Mesenchymal stem cell (in vitro differentiated cells and primary cell): Measurements from ENCODE around the gene DPM2.

Experiments used
- DNase-seq: peaks from one replicate; pipeline ENCODE4 v3.0.0-alpha.2; 2013
- H2AFZ ChIP-seq: one replicate; pipeline ENCODE4 v1.6.1; 2013; ENCODE audit warnings: low read depth, mild to moderate bottlenecking, control low read depth, inconsistent platforms, low read length, moderate library complexity
- H2AK5ac ChIP-seq: 2 replicates; pipeline ENCODE4 v1.6.1; 2013; ENCODE audit warnings: low read length, moderate library complexity, mild to moderate bottlenecking, inconsistent platforms; ENCODE audit not compliant: severe bottlenecking
- H2BK120ac ChIP-seq: one replicate; pipeline ENCODE4 v1.6.1; 2013; ENCODE audit warnings: low read depth, mild to moderate bottlenecking, inconsistent platforms, low read length, moderate library complexity
- H2BK12ac ChIP-seq, 2 experiments: one replicate each; pipeline ENCODE4 v1.6.1; 2013; ENCODE audit warnings: inconsistent platforms in 2 of 2, low read length in 2 of 2, mild to moderate bottlenecking in 2 of 2, moderate library complexity in 2 of 2, control low read depth in 1 of 2
- H2BK15ac ChIP-seq: one replicate; pipeline ENCODE4 v1.6.1; 2013; ENCODE audit warnings: mild to moderate bottlenecking, low read depth, inconsistent platforms; ENCODE audit not compliant: poor library complexity, severe bottlenecking
- H2BK5ac ChIP-seq: 2 replicates; pipeline ENCODE4 v1.6.1; 2013; ENCODE audit warnings: low read depth, mild to moderate bottlenecking, low read length, control low read depth, inconsistent platforms; ENCODE audit not compliant: poor library complexity, severe bottlenecking
- H3K14ac ChIP-seq, 2 experiments: one replicate each; pipeline ENCODE4 v1.6.1; 2013; ENCODE audit warnings: inconsistent platforms in 2 of 2, low read length in 2 of 2, control low read depth in 1 of 2, mild to moderate bottlenecking in 1 of 2, moderate library complexity in 1 of 2
- H3K18ac ChIP-seq, 2 experiments: one replicate each; pipeline ENCODE4 v1.6.1; 2013; ENCODE audit warnings: inconsistent platforms in 2 of 2, low read length in 2 of 2, control low read depth in 1 of 2, low read depth in 1 of 2, mild to moderate bottlenecking in 1 of 2
- H3K23ac ChIP-seq, 2 experiments: one replicate each; pipeline ENCODE4 v1.6.1; 2013; ENCODE audit warnings: inconsistent platforms in 2 of 2, low read length in 2 of 2, mild to moderate bottlenecking in 2 of 2, moderate library complexity in 2 of 2, control low read depth in 1 of 2
- H3K27ac ChIP-seq: 2 replicates; pipeline ENCODE4 v1.5.1; 2013; ENCODE audit warnings: mild to moderate bottlenecking, moderate library complexity, low read length, control low read depth, inconsistent platforms; ENCODE audit not compliant: poor library complexity, severe bottlenecking
- H3K27me3 ChIP-seq, 2 experiments: 2 replicates each; pipeline versions ENCODE4 v1.6.1 to v1.7.0; 2013; ENCODE audit warnings: low read length in 2 of 2, mild to moderate bottlenecking in 2 of 2, moderate library complexity in 2 of 2, control low read depth in 1 of 2, inconsistent platforms in 1 of 2; ENCODE audit not compliant: control insufficient read depth in 1 of 2, insufficient read depth in 1 of 2
- H3K36me3 ChIP-seq, 2 experiments: 2 replicates each; pipeline versions ENCODE4 v1.6.1 to v1.7.0; 2013; ENCODE audit warnings: low read length in 2 of 2, control low read depth in 1 of 2, inconsistent platforms in 1 of 2, low read depth in 1 of 2, mild to moderate bottlenecking in 1 of 2; ENCODE audit not compliant: insufficient read depth in 2 of 2, control insufficient read depth in 1 of 2
- H3K4ac ChIP-seq, 2 experiments: one replicate each; pipeline ENCODE4 v1.6.1; 2013; ENCODE audit warnings: inconsistent platforms in 2 of 2, low read length in 2 of 2, mild to moderate bottlenecking in 2 of 2, moderate library complexity in 2 of 2, control low read depth in 1 of 2, low read depth in 1 of 2
- H3K4me1 ChIP-seq: 2 replicates; pipeline ENCODE4 v1.6.1; 2013; ENCODE audit warnings: low read depth, low read length, control low read depth; ENCODE audit not compliant: control insufficient read depth, insufficient read depth
- H3K4me2 ChIP-seq: 2 replicates; pipeline ENCODE4 v1.6.1; 2013; ENCODE audit warnings: low read length, mild to moderate bottlenecking, inconsistent platforms; ENCODE audit not compliant: poor library complexity, severe bottlenecking
- H3K4me3 ChIP-seq, 2 experiments: 2 replicates each; pipeline versions ENCODE4 v1.5.1 to v1.7.0; 2013; ENCODE audit warnings: low read length in 2 of 2, mild to moderate bottlenecking in 2 of 2, control low read depth in 1 of 2, low read depth in 1 of 2; ENCODE audit not compliant: insufficient read depth in 1 of 2
- H3K79me1 ChIP-seq: replicated peaks from 2 replicates; pipeline ENCODE4 v1.6.1; 2013; ENCODE audit warnings: mild to moderate bottlenecking, control low read depth, low read length, inconsistent platforms; ENCODE audit not compliant: poor library complexity, severe bottlenecking
- H3K9ac ChIP-seq: 2 replicates; pipeline ENCODE4 v1.7.0; 2013; ENCODE audit warnings: mild to moderate bottlenecking, low read length, moderate library complexity
- H3K9me3 ChIP-seq: 2 replicates; pipeline ENCODE4 v1.7.0; 2013; ENCODE audit warnings: mild to moderate bottlenecking, low read length; ENCODE audit not compliant: control insufficient read depth
- H4K8ac ChIP-seq: one replicate; pipeline ENCODE4 v1.6.1; 2013; ENCODE audit warnings: inconsistent platforms, mild to moderate bottlenecking, low read length, moderate library complexity
- H4K91ac ChIP-seq: one replicate; pipeline ENCODE4 v1.6.1; 2013; ENCODE audit warnings: mild to moderate bottlenecking, low read length, inconsistent platforms
- WGBS: methylation state at CpG from one replicate; pipeline ENCODE4 v1.1.7; 2013; ENCODE audit warnings: mixed read lengths; 5-methylcytosine and 5-hydroxymethylcytosine counted together

Gene DPM2

GRCh38 chr9:127903557-127904475, 33.8 kb downstream of the DPM2 start:
- Histone ChIP-seq H3K23ac (no peak overlapping the region), H3K9ac (peak overlapping the region; percentile 70), H4K91ac (peak overlapping the region; percentile 92), H3K4me1 (peaks cover 28% of the 10 kb centered on the region), H3K79me1 (peaks cover 2% of the 10 kb centered on the region), H2AK5ac (peak overlapping the region; percentile 30), H3K18ac (peak overlapping the region; percentile 91 to 92), H2BK120ac (peak overlapping the region; percentile 71), H3K9me3 (no peaks in the 10 kb centered on the region), H3K4me3 (no peak overlapping the region), H2BK15ac (peak overlapping the region; percentile 92), H3K4ac (peak overlapping the region; percentile 61 to 90), H3K36me3 (peaks cover 12 to 14% of the 10 kb centered on the region in 2 experiments), H3K27ac (peak overlapping the region; percentile 48), H4K8ac (peak overlapping the region; percentile 85), H2BK5ac (no peak overlapping the region), H3K14ac (peak overlapping the region in 1 of 2 experiments; percentile 93), H2BK12ac (peak overlapping the region; percentile 79 to 91), H2AFZ (no peak overlapping the region), H3K4me2 (no peak overlapping the region), H3K27me3 (no peaks in the 10 kb centered on the region)
- 29% methylated on average over 16 of the region's 17 CpGs for WGBS
- DNase-seq = peak; percentile 51

DNA sequence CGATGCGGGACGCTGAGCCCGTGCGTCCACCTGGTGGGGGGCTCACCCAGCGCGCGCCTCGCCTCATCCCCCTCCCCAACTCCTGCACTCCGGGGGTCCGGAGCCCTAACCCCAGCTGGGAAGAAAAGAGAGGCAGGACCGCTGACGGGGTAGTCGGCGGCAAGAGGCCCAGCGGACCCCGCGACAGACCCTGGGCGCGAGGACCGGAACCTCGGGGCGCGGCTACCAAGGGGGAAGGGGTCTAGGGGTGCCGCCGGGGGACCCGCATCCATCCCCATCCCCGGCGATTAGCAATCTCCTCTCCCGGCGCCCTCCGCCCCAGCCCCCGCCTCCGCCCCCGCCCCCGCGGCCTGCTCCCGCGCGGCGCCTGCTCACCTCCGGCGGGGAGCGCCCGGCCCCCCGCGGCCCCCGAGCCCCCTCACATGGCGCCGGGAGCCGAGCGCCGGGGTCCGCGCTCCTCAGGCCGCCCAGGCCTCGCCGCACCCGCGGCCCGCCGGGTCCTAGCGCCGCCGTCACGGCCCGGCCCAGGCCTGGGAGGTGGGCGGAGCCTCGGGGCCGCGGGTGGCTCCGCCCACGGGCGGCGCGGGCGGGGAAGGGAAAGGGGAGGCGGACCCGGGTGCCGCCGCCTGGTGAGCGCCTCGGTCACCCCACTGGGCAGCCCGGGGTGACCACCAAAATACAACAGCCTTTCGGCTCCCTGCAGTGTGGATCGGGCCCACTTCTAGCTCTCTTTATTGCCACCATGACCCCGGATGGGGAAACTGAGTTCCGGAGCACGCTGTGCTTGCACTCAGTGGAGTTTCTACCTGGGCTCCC, 38.3 kb downstream of the DPM2 start, which contains the start of gene ST6GALNAC6:
Gene ST6GALNAC6, minus strand, starts transcription at position 476 of the 816 bp plus-strand sequence. CDS start 1,622 bp downstream, outside the sequence.
- Histone ChIP-seq H2AFZ (peak within 1 kb of the TSS; percentile 68), H3K23ac (peak within 1 kb of the TSS in 1 of 2 experiments; percentile 86), H3K9me3 (no peaks in the 10 kb centered on the region), H3K4me1 (peaks cover 44% of the 10 kb centered on the region), H3K27me3 (no peaks in the 10 kb centered on the region), H3K27ac (peak within 1 kb of the TSS; percentile 77), H2BK12ac (peak within 1 kb of the TSS; percentile 69 to 94), H3K18ac (peak within 1 kb of the TSS; percentile 95 to 97), H3K9ac (peak within 1 kb of the TSS; percentile 98), H2BK15ac (peak within 1 kb of the TSS; percentile 94), H2BK5ac (peak within 1 kb of the TSS; percentile 85), H2AK5ac (peak within 1 kb of the TSS; percentile 25), H4K91ac (peak within 1 kb of the TSS; percentile 98), H3K79me1 (peaks cover 23% of the 10 kb centered on the region), H3K4me2 (peak within 1 kb of the TSS; percentile 86), H2BK120ac (peak within 1 kb of the TSS; percentile 97), H3K4ac (peak within 1 kb of the TSS; percentile 98 to 100), H4K8ac (peak within 1 kb of the TSS; percentile 92), H3K14ac (peak within 1 kb of the TSS; percentile 58 to 78), H3K4me3 (peak within 1 kb of the TSS; percentile 84 to 90), H3K36me3 (peaks cover 28 to 29% of the 10 kb centered on the region in 2 experiments)
- peak; percentile 77 for DNase-seq
- 3% methylated on average over 48 of the region's 89 CpGs for WGBS

GRCh38 chr9:127898433-127899127, 39.1 kb downstream of the DPM2 start:
- H3K9me3 ChIP-seq = no peaks in the 10 kb centered on the region
- H3K36me3 ChIP-seq = peaks cover 35 to 36% of the 10 kb centered on the region in 2 experiments
- H3K14ac ChIP-seq = peak overlapping the region; percentile 58 to 78
- peak overlapping the region; percentile 38 to 94 for H2BK12ac ChIP-seq
- peak overlapping the region; percentile 97 for H2BK120ac ChIP-seq
- H4K8ac ChIP-seq = peak overlapping the region; percentile 92
- H3K23ac ChIP-seq = peak overlapping the region in 1 of 2 experiments; percentile 86
- peak overlapping the region; percentile 85 for H2BK5ac ChIP-seq
- H3K79me1 ChIP-seq = peaks cover 30% of the 10 kb centered on the region
- 8% methylated on average over 24 of the region's 32 CpGs for WGBS
- peak overlapping the region; percentile 94 for H2BK15ac ChIP-seq
- H4K91ac ChIP-seq = peak overlapping the region; percentile 98
- no peak overlapping the region for H2AK5ac ChIP-seq
- H3K27ac ChIP-seq = peak overlapping the region; percentile 77
- peak overlapping the region; percentile 98 for H3K9ac ChIP-seq
- peak overlapping the region; percentile 95 to 97 for H3K18ac ChIP-seq
- peak; percentile 94 for DNase-seq
- H3K4ac ChIP-seq = peak overlapping the region; percentile 98 to 100
- peaks cover 37% of the 10 kb centered on the region for H3K4me1 ChIP-seq
- no peaks in the 10 kb centered on the region for H3K27me3 ChIP-seq
- H2AFZ ChIP-seq = peak overlapping the region; percentile 68
- H3K4me2 ChIP-seq = peak overlapping the region; percentile 62
- H3K4me3 ChIP-seq = peak overlapping the region; percentile 84 to 90
